IPS DF 6.9 (cell line): ENCODE data around the gene GUSB.
"Not testable (repeated sequence)": the region's sequence is repeated elsewhere in the genome, so short reads cannot be mapped to it uniquely, and the experiment has no call there.

Source experiments
- DNase-seq: peaks from one replicate; pipeline ENCODE4 v3.0.0-alpha.2; 2013; ENCODE audit warnings: low read depth, low spot score
- H3K27ac ChIP-seq: one replicate; pipeline ENCODE4 v1.5.1; 2013; ENCODE audit warnings: low read length, control low read depth
- H3K27me3 ChIP-seq: 2 replicates; pipeline ENCODE4 v1.6.1; 2013; ENCODE audit warnings: mild to moderate bottlenecking, low read length; ENCODE audit not compliant: control insufficient read depth, insufficient read depth
- H3K36me3 ChIP-seq: 2 replicates; pipeline ENCODE4 v1.6.1; 2013; ENCODE audit warnings: low read length; ENCODE audit not compliant: control insufficient read depth, insufficient read depth
- H3K4me1 ChIP-seq: 2 replicates; pipeline ENCODE4 v1.6.1; 2013; ENCODE audit warnings: low read length; ENCODE audit not compliant: control insufficient read depth, insufficient read depth
- H3K4me3 ChIP-seq: 2 replicates; pipeline ENCODE4 v1.5.1; 2013; ENCODE audit warnings: mild to moderate bottlenecking, low read length
- H3K9me3 ChIP-seq: 2 replicates; pipeline ENCODE4 v1.6.1; 2013; ENCODE audit warnings: low read length, inconsistent platforms; ENCODE audit not compliant: control insufficient read depth, insufficient read depth
- WGBS: extraction: QIAGEN DNeasy Blood & Tissue Kit; methylation state at CpG from one replicate; pipeline ENCODE4 v1.1.7; 2013; ENCODE audit warnings: mixed read lengths, missing lambda C conversion rate; ENCODE audit not compliant: insufficient read length, insufficient coverage; 5-methylcytosine and 5-hydroxymethylcytosine counted together

Gene GUSB

GRCh38 chr7:65960351-65961074 lies 21.5 kb downstream of the GUSB start:
- Histone ChIP-seq H3K4me1 (no peaks in the 10 kb centered on the region), H3K27me3 (no peaks in the 10 kb centered on the region), H3K4me3 (no peak overlapping the region), H3K27ac (no peak overlapping the region), H3K9me3 (no peaks in the 10 kb centered on the region), H3K36me3 (peaks cover 25% of the 10 kb centered on the region; the same call in 1 of the 2 replicates)
- no CpG with 5 or more reads among the region's 19 CpGs for whole genome bisulfite sequencing
- no peak for DNase-seq

GRCh38 chr7:65955718-65956117 lies 26.3 kb downstream of the GUSB start:
- no CpG with 5 or more reads among the region's 4 CpGs for WGBS
- H3K4me3 ChIP-seq, result no peak overlapping the region
- no peaks in the 10 kb centered on the region for H3K27me3 ChIP-seq
- no peaks in the 10 kb centered on the region for H3K9me3 ChIP-seq
- peaks cover 8% of the 10 kb centered on the region; the same call in 1 of the 2 replicates for H3K36me3 ChIP-seq
- H3K27ac ChIP-seq, result no peak overlapping the region
- H3K4me1 ChIP-seq, result no peaks in the 10 kb centered on the region
- DNase-seq, result no peak

DNA sequence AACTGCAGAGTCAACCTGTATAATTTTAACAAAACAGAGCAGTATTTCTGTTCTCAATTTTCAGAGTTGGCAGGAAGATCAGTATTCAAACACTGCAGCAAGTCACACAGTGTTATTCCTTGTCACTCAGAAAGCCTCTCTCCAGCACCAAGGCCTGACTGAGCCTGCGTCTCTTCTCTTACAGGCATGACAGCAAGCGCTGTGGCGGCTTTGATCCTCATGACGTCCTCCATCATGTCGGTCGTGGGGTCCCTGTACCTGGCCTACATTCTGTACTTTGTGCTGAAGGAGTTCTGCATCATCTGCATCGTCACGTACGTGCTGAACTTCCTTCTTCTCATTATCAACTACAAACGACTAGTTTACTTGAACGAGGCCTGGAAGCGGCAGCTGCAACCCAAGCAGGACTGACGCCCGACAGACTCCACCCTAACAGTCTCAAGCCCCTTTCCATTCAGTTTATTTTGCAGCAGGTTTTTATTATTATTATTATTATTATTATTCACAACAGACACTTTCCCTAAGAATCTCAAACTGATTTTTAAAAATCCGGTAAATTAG lies 28.0 kb downstream of the GUSB start:
- no peak overlapping the region for H3K4me3 ChIP-seq

GRCh38 chr7:65953001-65953720 lies 28.9 kb downstream of the GUSB start:
- H3K9me3 ChIP-seq, result no peaks in the 10 kb centered on the region
- no peak overlapping the region for H3K4me3 ChIP-seq
- no CpG with 5 or more reads among the region's 5 CpGs for WGBS
- no peaks in the 10 kb centered on the region for H3K4me1 ChIP-seq
- no peak overlapping the region for H3K27ac ChIP-seq
- DNase-seq, result no peak
- no peaks in the 10 kb centered on the region for H3K27me3 ChIP-seq
- H3K36me3 ChIP-seq, result no peaks in the 10 kb centered on the region; the same call in 1 of the 2 replicates

More for the DNA sequence above, 28.0 kb downstream of the GUSB start:
- no peak overlapping the region for H3K27ac ChIP-seq
- H3K27me3 ChIP-seq, result no peaks in the 10 kb centered on the region
- no peaks in the 10 kb centered on the region for H3K9me3 ChIP-seq
- no CpG with 5 or more reads among the region's 15 CpGs for WGBS
- no peak for DNase-seq
- no peaks in the 10 kb centered on the region for H3K4me1 ChIP-seq
- no peaks in the 10 kb centered on the region; the same call in 1 of the 2 replicates for H3K36me3 ChIP-seq

DNA sequence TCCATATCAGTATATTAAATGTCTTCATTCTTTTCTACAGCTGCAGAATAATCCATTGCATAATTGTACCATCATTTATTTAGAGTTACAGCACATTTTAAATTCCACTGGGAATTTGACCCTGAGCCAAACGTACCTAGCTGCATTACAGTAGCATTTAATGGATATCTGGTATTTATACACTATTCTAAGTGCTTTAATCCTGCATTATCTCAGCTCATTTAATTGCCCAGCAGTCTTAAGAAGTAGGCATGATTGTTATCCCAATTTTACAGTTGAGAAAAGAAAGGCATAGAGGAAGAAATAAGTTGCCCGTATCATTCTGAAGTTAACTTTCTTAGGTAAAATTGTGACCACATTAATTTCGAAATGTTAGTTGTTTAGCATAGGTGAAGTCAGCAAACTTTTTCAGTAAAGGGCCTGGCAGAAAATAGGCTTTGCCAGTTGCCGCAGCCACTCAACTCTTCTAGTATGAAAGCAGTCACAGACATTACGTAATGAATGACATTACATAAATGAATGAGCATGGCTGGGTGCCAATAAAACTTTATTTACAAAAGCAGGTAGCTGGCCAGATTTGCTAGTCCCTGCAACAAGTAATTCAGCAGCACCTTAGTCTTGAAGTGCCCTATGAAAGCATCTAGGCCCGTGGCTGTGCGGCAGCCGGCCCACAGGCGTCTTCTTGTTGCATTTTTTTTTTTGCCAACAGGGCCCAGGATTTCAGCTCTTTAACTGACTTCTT lies 30.0 kb downstream of the GUSB start:
- no peaks in the 10 kb centered on the region; the same call in 1 of the 2 replicates for H3K36me3 ChIP-seq
- no peaks in the 10 kb centered on the region for H3K9me3 ChIP-seq
- no peaks in the 10 kb centered on the region for H3K4me1 ChIP-seq
- no peak for DNase-seq
- H3K4me3 ChIP-seq, result no peak overlapping the region
- H3K27me3 ChIP-seq, result no peaks in the 10 kb centered on the region
- no CpG with 5 or more reads among the region's 9 CpGs for WGBS
- no peak overlapping the region for H3K27ac ChIP-seq

- Histone ChIP-seq H3K27me3 (no peaks in the 10 kb centered on the region), H3K27ac (no peak overlapping the region), H3K36me3 (no peaks in the 10 kb centered on the region), H3K9me3 (no peaks in the 10 kb centered on the region), H3K4me3 (no peak overlapping the region), H3K4me1 (no peaks in the 10 kb centered on the region)
- no peak for DNase-seq
- no CpG with 5 or more reads among the region's 4 CpGs for WGBS
Observed at GRCh38 chr7:65946904-65947303, 35.1 kb downstream of the GUSB start.

GRCh38 chr7:65945787-65946186 lies 36.2 kb downstream of the GUSB start:
- no CpG with 5 or more reads among the region's 5 CpGs for WGBS
- not testable (repeated sequence) for H3K36me3 ChIP-seq, H3K4me3 ChIP-seq

DNA sequence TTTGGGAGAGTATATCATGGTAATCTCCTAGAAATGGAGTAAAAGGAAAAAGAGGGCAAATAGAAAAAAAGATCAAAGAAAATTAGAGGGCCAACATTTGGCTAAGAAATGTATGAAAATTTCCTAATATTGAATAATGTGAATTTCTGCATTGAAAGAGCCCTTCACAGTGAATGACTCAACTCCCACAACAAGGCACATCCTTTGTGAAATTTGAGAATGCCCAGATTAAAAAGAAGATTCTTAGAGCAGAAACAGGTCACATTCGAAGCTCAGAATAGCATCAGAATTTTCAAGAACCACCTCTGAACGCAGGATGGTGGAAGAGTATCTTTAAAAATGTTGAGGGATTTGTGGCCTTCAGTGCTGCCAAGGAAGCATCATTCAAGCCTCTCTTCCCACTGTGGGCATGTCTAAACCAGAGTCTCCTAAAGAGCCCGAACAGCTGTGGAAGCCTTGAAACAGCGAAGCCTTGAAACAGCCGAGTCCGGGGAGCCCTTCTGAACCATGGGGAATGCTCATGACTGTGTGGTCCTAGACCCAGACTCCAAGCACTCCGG lies 43.6 kb downstream of the GUSB start:
- H3K36me3 ChIP-seq, result no peaks in the 10 kb centered on the region

More at GRCh38 chr7:65945787-65946186, 36.2 kb downstream of the GUSB start:
- not testable (repeated sequence) for H3K9me3 ChIP-seq, H3K4me1 ChIP-seq, H3K27ac ChIP-seq, H3K27me3 ChIP-seq, DNase-seq

DNA sequence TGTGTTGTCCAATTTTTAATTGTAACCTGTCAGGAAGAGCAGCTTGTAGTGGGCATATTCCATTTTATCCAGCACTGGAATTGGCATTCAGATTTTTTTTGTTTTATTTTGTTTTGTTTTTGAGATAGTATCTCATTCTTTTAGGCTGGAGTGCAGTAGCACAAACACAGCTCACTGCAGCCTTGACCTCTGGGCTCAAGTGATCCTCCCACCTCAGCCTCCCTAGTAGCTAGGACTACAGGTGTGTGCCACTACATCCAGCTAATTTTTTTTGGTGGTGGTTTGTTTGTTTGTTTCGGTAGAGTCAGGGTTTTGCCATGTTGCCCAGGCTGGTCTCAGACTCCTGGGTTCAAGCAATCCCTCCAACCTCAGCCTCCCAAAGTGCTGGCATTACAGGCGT lies 44.7 kb downstream of the GUSB start:
- no peaks in the 10 kb centered on the region for H3K4me1 ChIP-seq
- no peak overlapping the region for H3K4me3 ChIP-seq
- H3K36me3 ChIP-seq, result no peaks in the 10 kb centered on the region
- H3K27ac ChIP-seq, result no peak overlapping the region
- DNase-seq, result no peak
- no peaks in the 10 kb centered on the region for H3K27me3 ChIP-seq
- no peaks in the 10 kb centered on the region for H3K9me3 ChIP-seq
- no CpG with 5 or more reads among the region's 2 CpGs for WGBS

More for the DNA sequence above, 43.6 kb downstream of the GUSB start:
- Histone ChIP-seq H3K4me3 (no peak overlapping the region), H3K4me1 (no peaks in the 10 kb centered on the region), H3K27me3 (no peaks in the 10 kb centered on the region), H3K27ac (no peak overlapping the region), H3K9me3 (no peaks in the 10 kb centered on the region)
- no peak for DNase-seq
- WGBS, result no CpG with 5 or more reads among the region's 7 CpGs

DNA sequence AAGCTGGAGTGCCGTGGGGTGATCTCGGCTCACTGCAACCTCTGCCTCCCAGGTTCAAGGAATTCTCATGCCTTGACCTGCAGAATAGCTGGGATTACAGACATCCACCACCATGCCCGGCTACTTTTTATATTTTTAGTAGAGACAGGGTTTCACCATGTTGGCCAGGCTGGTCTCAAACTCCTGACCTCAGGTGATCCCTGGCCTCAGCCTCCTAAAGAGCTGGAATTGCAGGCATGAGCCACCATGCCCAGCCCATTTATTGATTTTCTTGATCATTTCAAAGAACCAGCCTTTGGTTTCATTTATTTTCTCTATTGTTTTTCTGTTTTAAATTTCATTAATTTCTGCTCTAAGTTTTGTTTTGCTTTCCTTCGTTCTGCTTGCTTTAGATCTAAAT lies 50.3 kb downstream of the GUSB start:
- H3K36me3 ChIP-seq, result no peaks in the 10 kb centered on the region
- no peak for DNase-seq
- H3K9me3 ChIP-seq, result no peaks in the 10 kb centered on the region
- no peak overlapping the region for H3K27ac ChIP-seq
- no peaks in the 10 kb centered on the region for H3K27me3 ChIP-seq
- peaks cover 3% of the 10 kb centered on the region; the same call in 1 of the 2 replicates for H3K4me1 ChIP-seq
- WGBS, result no CpG with 5 or more reads among the region's 4 CpGs
- no peak overlapping the region for H3K4me3 ChIP-seq
